AG04449 (cell line): ENCODE results near the gene OPTC.

Experiments
- CTCF ChIA-PET: fragments of 350-600 bp; formaldehyde crosslinking; extraction: SDS; loops from one replicate; lab custom pipeline; 2021; ENCODE audit warnings: antibody characterized with exemption; lab: Yijun Ruan, JAX
- POLR2A ChIA-PET: fragments of 400-600, 350-600 bp; formaldehyde crosslinking; extraction: SDS; loops from one replicate; lab custom pipeline; 2020; ENCODE audit warnings: antibody characterized with exemption, inconsistent platforms; lab: Yijun Ruan, JAX
- DNase-seq: peaks from one replicate; pipeline ENCODE4 v3.0.0-alpha.2; 2010; ENCODE audit warnings: low read depth, low spot score
- H3K4me3 ChIP-seq: 2 replicates; pipeline ENCODE4 v1.5.1; 2011; ENCODE audit warnings: low read depth, mild to moderate bottlenecking, control low read depth, low read length
- TF ChIP-seq, protein P1 (sequence below): IDR thresholded peaks from one replicate; pipeline ENCODE4 v1.5.1; 2011; ENCODE audit warnings: mild to moderate bottlenecking, moderate library complexity, low read length, control low read depth, inconsistent platforms; ENCODE audit not compliant: insufficient read depth; ENCODE audit errors: missing control alignments

OPTC gene

DNA sequence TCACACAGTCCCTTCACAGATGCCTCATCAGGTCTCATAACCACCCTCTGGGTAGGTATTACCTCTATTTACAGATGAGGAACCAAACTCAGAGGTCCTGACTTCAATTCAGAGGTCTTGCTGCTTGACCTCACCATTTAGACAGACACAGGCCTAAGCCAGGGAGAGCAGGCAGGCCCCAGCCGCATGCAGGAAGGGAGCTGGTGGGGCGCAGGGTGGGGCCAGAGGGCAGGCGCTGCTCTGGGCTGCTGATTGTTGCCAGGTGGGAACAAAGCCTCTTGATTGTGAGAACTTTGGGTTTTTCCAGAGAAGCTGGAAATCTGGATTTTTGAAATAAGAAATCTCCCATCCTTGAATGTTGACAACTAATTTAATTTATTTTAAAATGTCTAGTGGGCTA is 38.2 kb upstream of the OPTC start:
- no peak overlapping the region for H3K4me3 ChIP-seq
- ChIA-PET POLR2A (no interaction called here), CTCF (interaction anchor here (1.6 to 3.1 kb wide), 2 partner anchors 14 to 113 kb away, joined by 3 to 13 read pairs; no protein-coding TSS in a partner anchor)
- no peak for DNase-seq
- TF ChIP-seq, protein P1, sequence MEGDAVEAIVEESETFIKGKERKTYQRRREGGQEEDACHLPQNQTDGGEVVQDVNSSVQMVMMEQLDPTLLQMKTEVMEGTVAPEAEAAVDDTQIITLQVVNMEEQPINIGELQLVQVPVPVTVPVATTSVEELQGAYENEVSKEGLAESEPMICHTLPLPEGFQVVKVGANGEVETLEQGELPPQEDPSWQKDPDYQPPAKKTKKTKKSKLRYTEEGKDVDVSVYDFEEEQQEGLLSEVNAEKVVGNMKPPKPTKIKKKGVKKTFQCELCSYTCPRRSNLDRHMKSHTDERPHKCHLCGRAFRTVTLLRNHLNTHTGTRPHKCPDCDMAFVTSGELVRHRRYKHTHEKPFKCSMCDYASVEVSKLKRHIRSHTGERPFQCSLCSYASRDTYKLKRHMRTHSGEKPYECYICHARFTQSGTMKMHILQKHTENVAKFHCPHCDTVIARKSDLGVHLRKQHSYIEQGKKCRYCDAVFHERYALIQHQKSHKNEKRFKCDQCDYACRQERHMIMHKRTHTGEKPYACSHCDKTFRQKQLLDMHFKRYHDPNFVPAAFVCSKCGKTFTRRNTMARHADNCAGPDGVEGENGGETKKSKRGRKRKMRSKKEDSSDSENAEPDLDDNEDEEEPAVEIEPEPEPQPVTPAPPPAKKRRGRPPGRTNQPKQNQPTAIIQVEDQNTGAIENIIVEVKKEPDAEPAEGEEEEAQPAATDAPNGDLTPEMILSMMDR: no peak

DNA sequence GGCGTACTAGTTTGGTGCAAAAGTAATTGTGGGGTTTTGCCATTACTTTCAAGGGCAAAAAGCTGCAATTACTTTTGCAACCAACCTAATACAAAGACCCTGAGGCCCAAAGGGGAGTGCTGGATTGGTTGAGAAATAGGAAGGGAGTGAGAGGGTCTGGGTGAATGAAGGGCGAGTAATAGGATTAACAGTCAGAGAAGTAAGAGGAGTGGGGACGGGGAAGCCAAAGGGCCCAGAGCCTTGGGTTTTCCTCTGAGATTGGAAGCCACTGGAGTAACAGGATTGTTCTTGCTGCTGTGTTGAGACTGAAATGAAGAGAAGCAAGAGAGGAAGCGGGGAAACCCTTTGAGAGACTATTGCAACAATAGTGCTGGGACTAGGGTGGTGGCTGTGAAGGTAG is 37.4 kb upstream of the OPTC start:
- TF ChIP-seq, protein P1: no peak
- H3K4me3 ChIP-seq: no peak overlapping the region
- ChIA-PET POLR2A (no interaction called here), CTCF (interaction anchor here (0.9 to 1.6 kb wide), 2 partner anchors 15 to 189 kb away, joined by 3 read pairs; no protein-coding TSS in a partner anchor)
- no peak for DNase-seq

- H3K4me3 ChIP-seq: no peak overlapping the region
- DNase-seq: no peak
- ChIA-PET POLR2A (no interaction called here), CTCF (interaction anchor here (2.5 kb wide), 1 partner anchor 119 kb away, joined by 9 read pairs; no protein-coding TSS in a partner anchor)
- TF ChIP-seq, protein P1: no peak
These were observed 35.9 kb upstream of the OPTC start for GRCh38 chr1:203458078-203458477.

DNA sequence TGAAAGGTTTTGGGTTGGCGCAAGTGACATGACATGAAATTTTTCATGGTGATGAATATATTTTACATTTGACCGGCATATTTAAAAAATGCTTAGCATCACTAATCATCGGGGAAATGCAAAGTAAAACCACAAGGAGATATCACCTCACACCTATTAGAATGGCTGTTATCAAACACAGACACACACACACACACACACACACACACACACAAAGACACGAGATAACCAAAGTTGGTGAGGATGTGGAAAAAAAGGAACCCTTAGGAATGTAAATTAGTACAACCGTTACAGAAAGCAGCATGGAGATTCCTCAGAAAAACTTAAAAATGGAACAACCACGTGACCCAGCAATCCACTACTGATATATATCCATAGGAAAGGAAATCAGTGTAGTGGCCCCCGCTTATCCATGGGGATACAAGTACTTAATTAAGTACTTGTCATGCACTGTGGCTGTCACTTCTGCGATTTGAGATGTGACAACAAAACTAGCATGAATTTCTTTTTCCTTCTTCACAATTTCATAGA is 34.2 kb upstream of the OPTC start:
- POLR2A ChIA-PET: interaction anchor here (0.6 kb wide), 1 partner anchor 23 kb away, joined by 3 read pairs; no protein-coding TSS in a partner anchor
- TF ChIP-seq, protein P1: no peak
- H3K4me3 ChIP-seq: no peak overlapping the region
- DNase-seq: no peak
- CTCF ChIA-PET: interaction anchor here (1.2 to 2.5 kb wide), 2 partner anchors 10 to 120 kb away, joined by 3 to 9 read pairs; no protein-coding TSS in a partner anchor

DNA sequence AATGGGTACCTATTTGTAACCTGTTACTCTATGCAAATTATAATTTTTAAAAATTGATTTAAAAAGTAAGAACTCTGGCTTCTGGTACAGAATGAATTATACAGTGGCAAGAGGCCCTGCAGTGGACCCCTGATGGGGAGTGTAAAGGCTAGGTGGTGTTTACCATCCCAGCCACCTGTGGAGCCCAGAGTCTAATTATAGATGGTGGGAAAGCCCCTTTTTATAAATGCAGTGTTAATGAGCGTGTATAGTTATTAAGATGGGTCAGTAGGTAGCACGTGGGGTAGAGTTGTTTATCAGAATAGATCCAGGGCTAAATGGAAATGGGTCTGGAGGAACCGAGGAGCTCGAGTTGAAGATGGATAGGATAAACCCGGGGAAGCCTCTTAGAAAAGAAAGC is 32.2 kb upstream of the OPTC start:
- no peak overlapping the region for H3K4me3 ChIP-seq
- CTCF ChIA-PET: interaction anchor here (1.2 to 2.3 kb wide), 5 partner anchors 11 to 123 kb away, joined by 4 to 9 read pairs (median 6); no protein-coding TSS in a partner anchor
- no peak for DNase-seq
- TF ChIP-seq, protein P1: no peak
- POLR2A ChIA-PET: no interaction called here

GRCh38 chr1:203462143-203462542 is 31.8 kb upstream of the OPTC start:
- ChIA-PET CTCF (interaction anchor here (1.2 to 2.3 kb wide), 5 partner anchors 11 to 123 kb away, joined by 4 to 9 read pairs (median 6); no protein-coding TSS in a partner anchor), POLR2A (no interaction called here)
- DNase-seq: no peak
- no peak overlapping the region for H3K4me3 ChIP-seq
- TF ChIP-seq, protein P1: no peak
